Mesothelial cell of epicardium (in vitro differentiated cells): ENCODE results near the gene CCDC6. TPM values are rescaled to one million over a fixed set of nuclear protein-coding genes. Genes with fewer than 3 reads are reported as not detected.
A peak's percentile ranks its signal among the peaks of the same experiment; 100 is the strongest.
"Not testable (repeated sequence)": the region's sequence is repeated elsewhere in the genome, so short reads cannot be mapped to it uniquely, and the experiment has no call there.

Experiments used
- DNase-seq, 2 experiments: peaks; one replicate each; pipeline ENCODE4 v3.0.0; 2021; ENCODE audit warnings: low spot score in 2 of 2; ENCODE audit not compliant: unreplicated experiment in 2 of 2
- H3K27ac Mint-ChIP-seq: 2 replicates; pipeline ENCODE4 v1.8.0; 2021; ENCODE audit warnings: mixed read lengths
- H3K27me3 Mint-ChIP-seq: 2 replicates; pipeline ENCODE4 v1.8.0; 2021; ENCODE audit warnings: low read depth, mixed read lengths
- H3K36me3 Mint-ChIP-seq: 2 replicates; pipeline ENCODE4 v1.8.0; 2021; ENCODE audit warnings: mixed read lengths
- H3K4me1 Mint-ChIP-seq: 2 replicates; pipeline ENCODE4 v1.8.0; 2021; ENCODE audit warnings: mixed read lengths
- H3K4me3 Mint-ChIP-seq: 2 replicates; pipeline ENCODE4 v1.8.0; 2021; ENCODE audit warnings: mild to moderate bottlenecking, moderate library complexity, mixed read lengths
- H3K9me3 Mint-ChIP-seq: 2 replicates; pipeline ENCODE4 v1.8.0; 2021; ENCODE audit warnings: mixed read lengths
- total RNA-seq: library from RNA; stranded (reverse); gene quantifications from 3 replicates; pipeline ENCODE4 v1.2.1, GENCODE V29; 2021
- TF ChIP-seq, protein P1 (sequence below): fragments of 200-600 bp; sonication (generic); IDR thresholded peaks from one replicate; pipeline ENCODE4 v1.5.0; 2021; ENCODE audit warnings: antibody characterized with exemption; ENCODE audit not compliant: unreplicated experiment

CCDC6 gene
- total RNA-seq, 1 donor from 2014 or later, result 50.5 TPM

DNA sequence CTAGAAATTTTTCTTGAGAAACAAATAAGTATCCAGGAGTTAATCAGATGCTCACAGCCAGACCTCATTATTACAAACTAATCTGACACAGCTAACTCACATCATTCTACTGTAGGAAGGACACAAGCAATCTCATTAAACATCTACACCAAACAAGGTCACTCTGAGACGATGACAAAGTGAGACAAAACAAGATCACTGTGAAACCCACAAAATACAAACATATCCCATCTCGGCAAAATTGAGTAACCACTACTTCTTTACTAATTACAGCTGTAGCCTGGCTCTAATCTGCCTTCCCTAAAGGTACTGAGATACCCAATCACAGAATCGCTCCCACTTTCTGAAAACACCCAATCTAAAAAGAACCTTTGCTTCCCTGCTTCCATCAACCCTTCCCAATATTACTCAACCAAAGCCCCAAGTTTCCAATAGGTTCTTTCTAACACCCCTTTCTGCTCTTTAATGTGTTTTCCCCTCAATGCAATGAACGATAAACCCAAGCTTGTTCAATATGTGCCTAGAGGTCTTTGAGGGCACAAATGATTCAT is 26.9 kb downstream of the CCDC6 start:
- TF ChIP-seq, protein P1, sequence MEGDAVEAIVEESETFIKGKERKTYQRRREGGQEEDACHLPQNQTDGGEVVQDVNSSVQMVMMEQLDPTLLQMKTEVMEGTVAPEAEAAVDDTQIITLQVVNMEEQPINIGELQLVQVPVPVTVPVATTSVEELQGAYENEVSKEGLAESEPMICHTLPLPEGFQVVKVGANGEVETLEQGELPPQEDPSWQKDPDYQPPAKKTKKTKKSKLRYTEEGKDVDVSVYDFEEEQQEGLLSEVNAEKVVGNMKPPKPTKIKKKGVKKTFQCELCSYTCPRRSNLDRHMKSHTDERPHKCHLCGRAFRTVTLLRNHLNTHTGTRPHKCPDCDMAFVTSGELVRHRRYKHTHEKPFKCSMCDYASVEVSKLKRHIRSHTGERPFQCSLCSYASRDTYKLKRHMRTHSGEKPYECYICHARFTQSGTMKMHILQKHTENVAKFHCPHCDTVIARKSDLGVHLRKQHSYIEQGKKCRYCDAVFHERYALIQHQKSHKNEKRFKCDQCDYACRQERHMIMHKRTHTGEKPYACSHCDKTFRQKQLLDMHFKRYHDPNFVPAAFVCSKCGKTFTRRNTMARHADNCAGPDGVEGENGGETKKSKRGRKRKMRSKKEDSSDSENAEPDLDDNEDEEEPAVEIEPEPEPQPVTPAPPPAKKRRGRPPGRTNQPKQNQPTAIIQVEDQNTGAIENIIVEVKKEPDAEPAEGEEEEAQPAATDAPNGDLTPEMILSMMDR, result no peak
- Mint-ChIP-seq H3K27me3 (no peaks in the 10 kb centered on the region), H3K36me3 (no peaks in the 10 kb centered on the region), H3K4me1 (peaks cover 9% of the 10 kb centered on the region), H3K4me3 (no peak overlapping the region), H3K9me3 (peaks cover 6% of the 10 kb centered on the region), H3K27ac (no peak overlapping the region)
- DNase-seq, result no peak

DNA sequence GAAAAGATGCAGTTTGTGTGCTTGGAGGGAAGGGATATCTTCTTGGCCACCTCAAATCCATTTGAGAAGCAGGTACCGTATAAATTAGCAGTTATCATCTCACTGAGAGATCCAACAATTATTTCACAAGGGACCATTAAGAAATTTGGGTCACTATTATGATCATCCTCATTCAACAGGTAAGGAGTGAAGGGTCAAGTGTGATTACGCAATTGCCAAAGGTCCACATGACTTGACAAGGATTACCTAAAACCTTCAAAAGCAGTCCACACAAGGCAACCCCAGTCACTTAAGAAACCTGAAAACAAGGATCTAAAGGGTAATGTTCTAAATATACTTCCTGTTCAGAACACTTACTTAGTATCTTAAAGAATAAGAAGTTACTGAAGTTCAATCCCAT is 27.4 kb downstream of the CCDC6 start:
- Mint-ChIP-seq H3K27ac (no peak overlapping the region), H3K27me3 (no peaks in the 10 kb centered on the region), H3K4me3 (no peak overlapping the region), H3K9me3 (peaks cover 6% of the 10 kb centered on the region), H3K4me1 (peaks cover 8% of the 10 kb centered on the region), H3K36me3 (no peaks in the 10 kb centered on the region)
- TF ChIP-seq, protein P1, result no peak
- no peak for DNase-seq

DNA sequence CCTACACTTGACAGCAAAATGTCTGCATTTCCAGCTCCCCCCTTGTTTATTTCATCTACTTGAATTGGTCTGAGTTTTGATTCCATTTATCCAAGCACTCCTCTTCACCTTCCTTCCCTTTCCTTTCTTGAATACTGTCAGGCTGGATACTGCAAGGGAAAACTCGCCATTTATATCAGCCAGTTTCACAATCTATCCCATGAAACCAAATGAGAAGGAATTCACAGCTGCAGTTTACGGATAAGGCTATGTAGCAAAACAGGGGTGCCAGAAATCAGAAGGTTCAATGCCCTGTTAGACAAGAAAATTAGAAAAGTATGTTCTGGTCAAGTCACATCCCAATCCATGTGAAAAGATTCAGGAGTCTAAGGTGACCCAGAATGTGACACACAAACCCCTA is 28.1 kb downstream of the CCDC6 start:
- peaks cover 6% of the 10 kb centered on the region for H3K9me3 Mint-ChIP-seq
- no peak for DNase-seq
- no peak overlapping the region for H3K27ac Mint-ChIP-seq
- H3K27me3 Mint-ChIP-seq, result no peaks in the 10 kb centered on the region
- H3K36me3 Mint-ChIP-seq, result no peaks in the 10 kb centered on the region
- no peak overlapping the region for H3K4me3 Mint-ChIP-seq
- TF ChIP-seq, protein P1, result no peak
- peaks cover 10% of the 10 kb centered on the region for H3K4me1 Mint-ChIP-seq

DNA sequence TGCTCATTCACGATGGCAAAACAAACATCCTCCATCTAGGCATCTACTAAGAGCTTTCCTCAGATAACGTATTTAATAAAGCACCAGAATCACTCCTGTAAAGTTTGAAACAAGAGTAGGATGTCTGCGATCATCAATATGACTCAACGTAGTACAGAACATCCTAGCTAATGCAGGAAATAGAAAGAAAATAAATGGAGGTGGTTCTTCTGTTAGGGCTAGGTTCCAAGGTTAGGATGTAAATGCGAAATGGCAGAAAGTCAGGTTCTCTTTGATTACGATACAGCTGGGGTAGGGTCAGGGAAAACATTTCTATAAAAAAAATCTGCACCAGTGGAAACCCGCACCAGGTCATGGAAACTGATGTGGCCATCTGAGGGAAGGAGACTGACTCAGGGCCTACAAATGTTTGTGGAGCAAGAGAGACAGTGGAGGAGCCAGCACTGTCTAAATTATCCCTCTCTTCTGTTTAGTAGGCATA is 29.1 kb downstream of the CCDC6 start:
- Mint-ChIP-seq H3K36me3 (no peaks in the 10 kb centered on the region), H3K27me3 (no peaks in the 10 kb centered on the region), H3K4me1 (peaks cover 20% of the 10 kb centered on the region), H3K27ac (peak overlapping the region; percentile 36), H3K4me3 (no peak overlapping the region), H3K9me3 (peaks cover 6% of the 10 kb centered on the region)
- DNase-seq, result no peak
- TF ChIP-seq, protein P1, result no peak

DNA sequence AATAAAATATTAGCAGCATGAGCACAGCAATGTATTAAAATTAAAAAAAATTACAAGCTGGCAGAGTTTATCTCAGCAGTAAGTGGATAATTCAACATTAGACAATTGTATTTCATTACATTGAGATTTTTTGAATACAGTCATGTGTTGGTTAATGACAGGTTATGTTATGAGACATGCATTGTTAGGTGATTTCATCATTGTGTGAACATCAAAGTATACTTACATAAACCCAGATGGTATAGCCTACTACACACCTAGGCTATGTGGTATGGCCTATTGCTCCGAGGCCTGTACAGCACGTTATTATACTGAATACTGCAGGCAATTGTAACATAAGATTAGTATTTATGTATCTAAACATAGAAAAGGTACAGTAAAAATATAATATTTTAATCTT is 29.7 kb downstream of the CCDC6 start:
- peaks cover 24% of the 10 kb centered on the region for H3K4me1 Mint-ChIP-seq
- no peak overlapping the region for H3K4me3 Mint-ChIP-seq
- DNase-seq, result no peak
- H3K9me3 Mint-ChIP-seq, result peaks cover 6% of the 10 kb centered on the region
- no peaks in the 10 kb centered on the region for H3K27me3 Mint-ChIP-seq
- no peaks in the 10 kb centered on the region for H3K36me3 Mint-ChIP-seq
- TF ChIP-seq, protein P1, result no peak
- H3K27ac Mint-ChIP-seq, result peak overlapping the region; percentile 17

DNA sequence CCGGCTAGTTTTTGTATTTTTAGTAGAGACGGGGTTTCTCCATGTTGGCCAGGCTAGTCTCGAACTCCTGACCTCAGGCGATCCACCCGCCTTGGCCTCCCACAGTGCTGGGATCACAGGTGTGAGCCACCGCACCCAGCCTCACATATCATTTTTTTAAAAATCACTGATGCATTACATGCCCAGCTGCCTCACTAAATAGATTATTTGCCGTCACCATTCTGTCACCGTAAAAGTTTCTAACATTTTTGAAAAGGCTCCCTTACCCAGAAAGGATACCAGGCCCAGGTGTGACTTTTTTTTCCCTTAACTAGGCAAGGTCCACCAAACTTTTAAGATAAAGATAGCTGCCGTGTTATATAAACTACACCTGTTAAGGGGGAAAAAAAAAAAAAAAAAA is 30.1 kb downstream of the CCDC6 start:
- not testable (repeated sequence) for H3K9me3 Mint-ChIP-seq, H3K27me3 Mint-ChIP-seq, H3K36me3 Mint-ChIP-seq, H3K27ac Mint-ChIP-seq, DNase-seq, H3K4me3 Mint-ChIP-seq
- peaks cover 24% of the 10 kb centered on the region for H3K4me1 Mint-ChIP-seq
